T-cell (primary cell): ENCODE data around the gene C1orf21. TPM values are rescaled to one million over a fixed set of nuclear protein-coding genes. Genes with fewer than 3 reads are reported as not detected.

ENCODE experiments used
- ATAC-seq, 4 experiments: fragments of 200-7000 bp in 3 of 4; fragments of 150-1000 bp in 1 of 4; cut with Tn5 transposase; replicated peaks in 1 of 4; 1 replicate in 3 of 4; 2 replicates in 1 of 4; pipeline ENCODE4 v1.10.0; 2021; ENCODE audit warnings: moderate library complexity in 3 of 4, mild to moderate bottlenecking in 2 of 4, moderate number of reproducible peaks in 1 of 4
- CTCF ChIA-PET, 2 donors: fragments of 300-600 bp; sonication (Branson Sonifier 250); formaldehyde crosslinking; loops; one replicate each; lab custom pipeline; 2022; ENCODE audit warnings: antibody characterized with exemption in 2 of 2; lab: Charles Lee
- POLR2A ChIA-PET, 2 donors: fragments of 300-600 bp; sonication (Branson Sonifier 250); formaldehyde crosslinking; loops; one replicate each; lab custom pipeline; 2022; ENCODE audit warnings: antibody characterized with exemption in 2 of 2; lab: Charles Lee
- DNase-seq, 35 experiments: peaks; one replicate each; pipeline versions ENCODE4 v3.0.0 to v3.0.0-alpha.2; 2013 to 2023
- H3K27ac ChIP-seq: one replicate; pipeline ENCODE4 v1.5.1; 2013; ENCODE audit warnings: low read length
- H3K27me3 ChIP-seq, 2 experiments: replicated peaks in 1 of 2; 1 replicate in 1 of 2; 2 replicates in 1 of 2; pipeline versions ENCODE4 v1.6.1 to v1.7.0; 2013; ENCODE audit warnings: low read length in 1 of 2, mixed read lengths in 1 of 2; ENCODE audit not compliant: control insufficient read depth in 2 of 2, insufficient read depth in 2 of 2; ENCODE audit errors: extremely low read depth in 1 of 2
- H3K36me3 ChIP-seq, 2 donors: 1 replicate in 1 of 2; 2 replicates in 1 of 2; pipeline versions ENCODE4 v1.6.1 to v1.7.0; 2013; ENCODE audit warnings: low read length in 1 of 2; ENCODE audit not compliant: control insufficient read depth in 2 of 2, insufficient read depth in 1 of 2; ENCODE audit errors: extremely low read depth in 1 of 2
- H3K4me1 ChIP-seq, 2 experiments: 1 replicate in 1 of 2; 2 replicates in 1 of 2; pipeline versions ENCODE4 v1.6.1 to v1.7.0; 2013; ENCODE audit warnings: low read length in 2 of 2, mixed read lengths in 1 of 2; ENCODE audit not compliant: insufficient read depth in 2 of 2, control insufficient read depth in 1 of 2; ENCODE audit errors: extremely low read depth in 1 of 2
- H3K4me3 ChIP-seq, 2 donors: 1 replicate in 1 of 2; 2 replicates in 1 of 2; pipeline versions ENCODE4 v1.5.1 to v1.7.0; 2013; ENCODE audit warnings: mild to moderate bottlenecking in 2 of 2, low read length in 1 of 2, moderate library complexity in 1 of 2; ENCODE audit not compliant: control insufficient read depth in 1 of 2; ENCODE audit errors: extremely low read depth in 1 of 2
- H3K9me3 ChIP-seq: 2 replicates; pipeline ENCODE4 v1.7.0; 2013
- H3K27ac Mint-ChIP-seq, 2 donors: one replicate each; pipeline ENCODE4 v1.8.0; 2020 to 2021; ENCODE audit warnings: mild to moderate bottlenecking in 2 of 2, mixed read lengths in 2 of 2
- H3K27me3 Mint-ChIP-seq, 2 donors: one replicate each; pipeline ENCODE4 v1.8.0; 2021 to 2022; ENCODE audit warnings: mixed read lengths in 2 of 2
- H3K36me3 Mint-ChIP-seq: one replicate; pipeline ENCODE4 v1.8.0; 2021; ENCODE audit warnings: mixed read lengths
- H3K4me1 Mint-ChIP-seq, 3 donors: one replicate each; pipeline ENCODE4 v1.8.0; 2020 to 2022; ENCODE audit warnings: mixed read lengths in 3 of 3, mild to moderate bottlenecking in 1 of 3
- H3K4me3 Mint-ChIP-seq, 3 donors: one replicate each; pipeline ENCODE4 v1.8.0; 2020 to 2022; ENCODE audit warnings: mild to moderate bottlenecking in 3 of 3, mixed read lengths in 3 of 3, moderate library complexity in 3 of 3
- H3K9me3 Mint-ChIP-seq, 3 donors: one replicate each; pipeline ENCODE4 v1.8.0; 2020 to 2022; ENCODE audit warnings: mixed read lengths in 3 of 3
- WGBS: methylation state at CpG from one replicate; pipeline ENCODE4 v1.1.5; 2013; ENCODE audit warnings: missing lambda C conversion rate; ENCODE audit not compliant: insufficient coverage; 5-methylcytosine and 5-hydroxymethylcytosine counted together
- total RNA-seq, 35 experiments: library from RNA in 6 of 35; stranded (reverse) in 6 of 35; fragments of 120-200 nt in 1 of 35; gene quantifications; one replicate each; pipeline versions ENCODE4 v1.2.1 to v1.2.4 and lab custom pipeline; 2013 to 2026

The C1orf21 gene
- total RNA-seq, 5 donors from 2014 or later (not counting 1 experiment from before 2014, with no cell fraction given) = 1.4 to 17.2 (median 5.9) TPM

- Histone ChIP-seq H3K9me3 (no peaks in the 10 kb centered on the region), H3K27ac (no peak overlapping the region), H3K27me3 (no peaks in the 10 kb centered on the region), H3K4me3 (no peak overlapping the region), H3K36me3 (no peaks in the 10 kb centered on the region), H3K4me1 (no peaks in the 10 kb centered on the region)
- H3K4me3 Mint-ChIP-seq = no peak overlapping the region
- DNase-seq (no peak), ATAC-seq (no peak)
- H3K36me3 Mint-ChIP-seq = no peaks in the 10 kb centered on the region
- peaks cover 4 to 9% (median 6%) of the 10 kb centered on the region in 3 donors for H3K9me3 Mint-ChIP-seq
- H3K27ac Mint-ChIP-seq = no peak overlapping the region
- peaks cover 8 to 11% of the 10 kb centered on the region in 2 donors for H3K27me3 Mint-ChIP-seq
- POLR2A ChIA-PET = no interaction called here
- CTCF ChIA-PET = no interaction called here
- peaks cover 0 to 4% (median 0%) of the 10 kb centered on the region in 3 donors for H3K4me1 Mint-ChIP-seq
- no CpG with 5 or more reads among the region's 4 CpGs for WGBS
Observed at GRCh38 chr1:184533915-184534314, 147.1 kb downstream of the C1orf21 start.

GRCh38 chr1:184534690-184535089, 147.9 kb downstream of the C1orf21 start:
- Histone ChIP-seq H3K4me3 (no peak overlapping the region), H3K4me1 (no peaks in the 10 kb centered on the region), H3K9me3 (no peaks in the 10 kb centered on the region), H3K27me3 (no peaks in the 10 kb centered on the region), H3K27ac (no peak overlapping the region), H3K36me3 (no peaks in the 10 kb centered on the region)
- ATAC-seq (no peak), DNase-seq (no peak)
- Mint-ChIP-seq H3K27me3 (peaks cover 8 to 9% of the 10 kb centered on the region in 2 donors), H3K27ac (no peak overlapping the region), H3K4me3 (no peak overlapping the region), H3K4me1 (peaks cover 0 to 4% (median 0%) of the 10 kb centered on the region in 3 donors), H3K9me3 (peaks cover 4 to 13% (median 11%) of the 10 kb centered on the region in 3 donors), H3K36me3 (no peaks in the 10 kb centered on the region)
- WGBS = 84% methylated on average over 6 of the region's 7 CpGs
- ChIA-PET POLR2A (no interaction called here), CTCF (no interaction called here)

- peaks cover 4 to 13% (median 11%) of the 10 kb centered on the region in 3 donors for H3K9me3 Mint-ChIP-seq
- DNase-seq (no peak), ATAC-seq (no peak)
- no peak overlapping the region for H3K4me3 ChIP-seq
- peaks cover 8 to 9% of the 10 kb centered on the region in 2 donors for H3K27me3 Mint-ChIP-seq
- H3K4me1 ChIP-seq = no peaks in the 10 kb centered on the region
- no peak overlapping the region for H3K27ac Mint-ChIP-seq
- no peak overlapping the region for H3K4me3 Mint-ChIP-seq
- ChIA-PET CTCF (no interaction called here), POLR2A (no interaction called here)
- no peak overlapping the region for H3K27ac ChIP-seq
- H3K9me3 ChIP-seq = no peaks in the 10 kb centered on the region
- WGBS = 89% methylated on average over 3 of the region's 5 CpGs
- no peaks in the 10 kb centered on the region for H3K36me3 Mint-ChIP-seq
- peaks cover 0 to 4% (median 0%) of the 10 kb centered on the region in 3 donors for H3K4me1 Mint-ChIP-seq
- no peaks in the 10 kb centered on the region for H3K36me3 ChIP-seq
- H3K27me3 ChIP-seq = no peaks in the 10 kb centered on the region
Observed at GRCh38 chr1:184535191-184535970, 148.6 kb downstream of the C1orf21 start.

- Mint-ChIP-seq H3K27me3 (peaks cover 4 to 9% of the 10 kb centered on the region in 2 donors), H3K36me3 (no peaks in the 10 kb centered on the region), H3K4me1 (peaks cover 0 to 4% (median 0%) of the 10 kb centered on the region in 3 donors), H3K27ac (no peak overlapping the region), H3K4me3 (no peak overlapping the region), H3K9me3 (peaks cover 0 to 13% (median 11%) of the 10 kb centered on the region in 3 donors)
- 100% methylated on average over 1 of the region's 8 CpGs for WGBS
- Histone ChIP-seq H3K9me3 (no peaks in the 10 kb centered on the region), H3K4me1 (no peaks in the 10 kb centered on the region), H3K36me3 (no peaks in the 10 kb centered on the region), H3K4me3 (no peak overlapping the region), H3K27ac (no peak overlapping the region), H3K27me3 (no peaks in the 10 kb centered on the region)
- ChIA-PET POLR2A (no interaction called here), CTCF (no interaction called here)
- DNase-seq = no peak
- ATAC-seq = no peak
Observed at GRCh38 chr1:184536246-184536985, 149.6 kb downstream of the C1orf21 start.

- CTCF ChIA-PET = no interaction called here
- DNase-seq (no peak), ATAC-seq (no peak)
- no peaks in the 10 kb centered on the region for H3K36me3 ChIP-seq
- Mint-ChIP-seq H3K9me3 (peaks cover 0 to 13% (median 11%) of the 10 kb centered on the region in 3 donors), H3K4me1 (no peaks in the 10 kb centered on the region), H3K27ac (no peak overlapping the region), H3K27me3 (peaks cover 0 to 3% of the 10 kb centered on the region in 2 donors), H3K4me3 (no peak overlapping the region), H3K36me3 (no peaks in the 10 kb centered on the region)
- POLR2A ChIA-PET = no interaction called here
- no CpG with 5 or more reads among the region's 2 CpGs for WGBS
- H3K4me3 ChIP-seq = no peak overlapping the region
- H3K27ac ChIP-seq = no peak overlapping the region
- no peaks in the 10 kb centered on the region for H3K4me1 ChIP-seq
- no peaks in the 10 kb centered on the region for H3K9me3 ChIP-seq
- H3K27me3 ChIP-seq = peaks cover 0 to 3% of the 10 kb centered on the region in 2 experiments
Observed at GRCh38 chr1:184539580-184539979, 152.8 kb downstream of the C1orf21 start.

GRCh38 chr1:184541537-184542152, 154.8 kb downstream of the C1orf21 start:
- H3K27me3 Mint-ChIP-seq = peaks cover 0 to 3% of the 10 kb centered on the region in 2 donors
- ATAC-seq = no peak
- Histone ChIP-seq H3K27ac (no peak overlapping the region), H3K4me1 (no peaks in the 10 kb centered on the region), H3K36me3 (no peaks in the 10 kb centered on the region), H3K27me3 (peaks cover 0 to 3% of the 10 kb centered on the region in 2 experiments), H3K9me3 (no peaks in the 10 kb centered on the region), H3K4me3 (no peak overlapping the region)
- no peak overlapping the region for H3K27ac Mint-ChIP-seq
- 75% methylated on average over 7 of the region's 9 CpGs for WGBS
- ChIA-PET POLR2A (no interaction called here), CTCF (no interaction called here)
- no peak overlapping the region for H3K4me3 Mint-ChIP-seq
- DNase-seq = no peak
- H3K4me1 Mint-ChIP-seq = no peaks in the 10 kb centered on the region
- H3K36me3 Mint-ChIP-seq = no peaks in the 10 kb centered on the region
- peaks cover 0 to 11% (median 6%) of the 10 kb centered on the region in 3 donors for H3K9me3 Mint-ChIP-seq
